AG04450 (cell line): ENCODE measurements around the gene TAL2. TPM values are rescaled to one million over a fixed set of nuclear protein-coding genes. Genes with fewer than 3 reads are reported as not detected.
"Not testable (repeated sequence)": the region's sequence is repeated elsewhere in the genome, so short reads cannot be mapped to it uniquely, and the experiment has no call there.

Experiments used
- CTCF ChIA-PET: fragments of 300-600, 350-600 bp; formaldehyde crosslinking; extraction: SDS; loops from one replicate; lab custom pipeline; 2022; ENCODE audit warnings: antibody characterized with exemption, inconsistent platforms; lab: Charles Lee
- POLR2A ChIA-PET: fragments of 350-600 bp; formaldehyde crosslinking; extraction: SDS; loops from one replicate; lab custom pipeline; 2021; ENCODE audit warnings: antibody characterized with exemption, inconsistent platforms; lab: Yijun Ruan, JAX
- DNase-seq: peaks from one replicate; pipeline ENCODE4 v3.0.0-alpha.2; 2011; ENCODE audit warnings: low read depth, low spot score
- H3K27ac ChIP-seq: one replicate; pipeline ENCODE4 v1.5.1; 2012; ENCODE audit warnings: low read depth, low read length, control low read depth
- H3K27me3 ChIP-seq: one replicate; pipeline ENCODE4 v1.6.0; 2012; ENCODE audit warnings: low read length; ENCODE audit not compliant: control insufficient read depth, insufficient read depth
- H3K4me3 ChIP-seq: 2 replicates; pipeline ENCODE4 v1.5.1; 2011; ENCODE audit warnings: mild to moderate bottlenecking, low read depth, low read length, control low read depth
- H3K9me3 ChIP-seq: 2 replicates; pipeline ENCODE4 v1.5.1; 2012; ENCODE audit warnings: low read length; ENCODE audit not compliant: control insufficient read depth, insufficient read depth
- polyA plus RNA-seq: library from polyadenylated mRNA; depleted of rRNA; stranded (reverse); fragments of >200 nt; gene quantifications from 2 replicates; pipeline ENCODE4 v1.2.3, GENCODE V29; 2011
- TF ChIP-seq, protein P1 (sequence below): IDR thresholded peaks from 2 replicates; pipeline ENCODE4 v1.5.1; 2011; ENCODE audit warnings: low read depth, low read length, control low read depth, inconsistent platforms

Gene TAL2
- polyA plus RNA-seq, 1 experiment, result not detected

DNA sequence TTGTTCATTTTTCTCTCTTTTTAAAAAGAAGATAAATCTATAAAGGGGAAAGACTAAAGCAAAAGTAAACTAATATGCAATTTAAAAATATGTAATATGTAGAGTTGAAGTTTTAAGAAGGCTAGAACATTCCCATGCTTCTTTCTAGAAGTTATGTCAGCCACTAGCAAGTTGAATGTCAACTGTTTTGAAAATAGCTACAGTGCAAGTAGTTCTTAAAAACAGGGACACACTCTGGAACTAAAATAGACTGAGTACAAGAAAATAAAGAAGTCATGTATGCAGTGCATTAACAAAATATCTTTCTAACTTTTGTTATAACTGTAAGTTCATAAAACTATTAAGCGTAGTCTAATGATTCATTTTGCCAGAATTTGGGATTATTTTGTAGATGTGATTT lies 40.0 kb downstream of the TAL2 start:
- CTCF ChIA-PET, result interaction anchor here (0.6 kb wide), 1 partner anchor 67 kb away, joined by 3 read pairs; no protein-coding TSS in a partner anchor
- POLR2A ChIA-PET, result no interaction called here

DNA sequence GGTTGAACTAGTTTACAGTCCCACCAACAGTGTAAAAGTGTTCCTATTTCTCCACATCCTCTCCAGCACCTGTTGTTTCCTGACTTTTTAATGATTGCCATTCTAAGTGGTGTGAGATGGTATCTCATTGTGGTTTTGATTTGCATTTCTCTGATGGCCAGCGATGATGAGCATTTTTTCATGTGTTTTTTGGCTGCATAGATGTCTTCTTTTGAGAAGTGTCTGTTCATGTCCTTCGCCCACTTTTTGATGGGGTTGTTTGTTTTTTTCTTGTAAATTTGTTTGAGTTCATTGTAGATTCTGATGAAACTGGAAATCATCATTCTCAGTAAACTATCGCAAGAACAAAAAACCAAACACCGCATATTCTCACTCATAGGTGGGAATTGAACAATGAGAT lies 41.4 kb downstream of the TAL2 start:
- H3K9me3 ChIP-seq, H3K4me3 ChIP-seq, H3K27ac ChIP-seq, POLR2A ChIA-PET, DNase-seq, CTCF ChIA-PET, H3K27me3 ChIP-seq: not testable (repeated sequence)

More for the DNA sequence above, 40.0 kb downstream of the TAL2 start:
- TF ChIP-seq, protein P1, sequence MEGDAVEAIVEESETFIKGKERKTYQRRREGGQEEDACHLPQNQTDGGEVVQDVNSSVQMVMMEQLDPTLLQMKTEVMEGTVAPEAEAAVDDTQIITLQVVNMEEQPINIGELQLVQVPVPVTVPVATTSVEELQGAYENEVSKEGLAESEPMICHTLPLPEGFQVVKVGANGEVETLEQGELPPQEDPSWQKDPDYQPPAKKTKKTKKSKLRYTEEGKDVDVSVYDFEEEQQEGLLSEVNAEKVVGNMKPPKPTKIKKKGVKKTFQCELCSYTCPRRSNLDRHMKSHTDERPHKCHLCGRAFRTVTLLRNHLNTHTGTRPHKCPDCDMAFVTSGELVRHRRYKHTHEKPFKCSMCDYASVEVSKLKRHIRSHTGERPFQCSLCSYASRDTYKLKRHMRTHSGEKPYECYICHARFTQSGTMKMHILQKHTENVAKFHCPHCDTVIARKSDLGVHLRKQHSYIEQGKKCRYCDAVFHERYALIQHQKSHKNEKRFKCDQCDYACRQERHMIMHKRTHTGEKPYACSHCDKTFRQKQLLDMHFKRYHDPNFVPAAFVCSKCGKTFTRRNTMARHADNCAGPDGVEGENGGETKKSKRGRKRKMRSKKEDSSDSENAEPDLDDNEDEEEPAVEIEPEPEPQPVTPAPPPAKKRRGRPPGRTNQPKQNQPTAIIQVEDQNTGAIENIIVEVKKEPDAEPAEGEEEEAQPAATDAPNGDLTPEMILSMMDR, result no peak
- Histone ChIP-seq H3K4me3 (no peak overlapping the region), H3K27me3 (no peaks in the 10 kb centered on the region), H3K9me3 (no peaks in the 10 kb centered on the region), H3K27ac (no peak overlapping the region)
- DNase-seq, result no peak

DNA sequence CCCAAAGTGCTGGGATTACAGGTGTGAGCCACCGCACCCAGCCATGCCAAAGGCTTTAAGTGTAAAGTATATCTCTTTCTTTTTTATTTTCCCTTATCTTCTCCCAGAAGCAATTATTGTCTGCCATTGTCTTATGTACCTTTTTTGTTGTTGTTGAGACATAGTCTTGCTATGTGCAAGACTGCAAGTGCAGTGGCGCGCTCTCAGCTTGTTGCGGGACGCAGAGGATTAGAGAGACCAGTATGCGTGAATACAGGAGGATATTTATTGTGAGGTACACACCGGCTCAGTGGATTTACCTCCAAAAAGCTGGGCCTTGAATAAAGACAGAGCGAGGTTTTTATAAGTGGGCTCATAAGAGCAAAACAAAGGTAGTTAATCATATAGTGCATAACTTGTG lies 43.9 kb downstream of the TAL2 start:
- CTCF ChIA-PET, result interaction anchor here (1.1 to 2.0 kb wide), 2 partner anchors 12 to 15 kb away, joined by 3 to 9 read pairs; no protein-coding TSS in a partner anchor
- POLR2A ChIA-PET, result no interaction called here
- no peaks in the 10 kb centered on the region for H3K27me3 ChIP-seq
- DNase-seq, result no peak
- no peaks in the 10 kb centered on the region for H3K9me3 ChIP-seq
- H3K4me3 ChIP-seq, result no peak overlapping the region
- TF ChIP-seq, protein P1, result no peak
- H3K27ac ChIP-seq, result no peak overlapping the region

DNA sequence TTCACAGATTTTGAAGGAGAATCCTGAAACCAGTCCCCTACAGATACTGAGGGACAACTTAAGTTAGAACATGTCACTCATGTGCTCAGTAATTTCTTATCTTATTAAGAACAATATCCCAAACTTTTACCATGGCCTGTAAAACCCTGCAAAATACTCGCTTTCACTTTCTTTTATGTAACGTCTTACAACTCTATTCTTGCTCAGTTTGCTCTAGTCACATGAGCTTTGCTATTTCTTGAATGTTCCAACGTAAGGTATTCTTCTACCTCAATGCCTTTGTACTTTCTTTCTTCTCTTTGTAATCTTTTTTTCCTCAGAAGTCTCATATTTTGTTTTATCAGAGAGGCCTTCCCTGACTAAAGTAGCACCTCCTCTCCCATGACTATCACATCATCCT lies 46.1 kb downstream of the TAL2 start:
- ChIA-PET CTCF (interaction anchor here (2.0 kb wide), 1 partner anchor 10 kb away, joined by 5 read pairs; no protein-coding TSS in a partner anchor), POLR2A (no interaction called here)
- no peak for DNase-seq
- H3K27me3 ChIP-seq, result no peaks in the 10 kb centered on the region
- no peaks in the 10 kb centered on the region; the same call in 1 of the 2 replicates for H3K9me3 ChIP-seq
- no peak overlapping the region for H3K27ac ChIP-seq
- no peak overlapping the region for H3K4me3 ChIP-seq
- TF ChIP-seq, protein P1, result no peak

DNA sequence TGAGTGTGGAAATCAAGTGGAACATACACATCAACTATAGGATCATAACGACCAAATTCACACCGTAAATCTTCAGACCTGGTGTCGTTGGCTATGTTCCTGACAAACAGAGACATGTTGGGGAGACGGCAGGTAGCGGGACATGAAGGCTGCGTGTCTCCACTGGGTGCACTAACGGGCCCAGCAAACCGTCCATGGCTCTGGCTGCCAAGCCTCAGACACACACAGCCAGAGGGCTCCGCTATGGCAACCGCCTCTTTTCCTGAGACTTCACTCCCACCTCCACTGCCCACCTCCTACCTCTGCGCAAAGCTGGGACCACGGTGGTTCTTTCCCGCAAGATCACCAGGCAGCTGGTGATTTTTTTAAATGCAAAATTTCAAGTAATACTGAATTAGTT lies 48.4 kb downstream of the TAL2 start:
- H3K9me3 ChIP-seq, result no peaks in the 10 kb centered on the region; the same call in 1 of the 2 replicates
- CTCF ChIA-PET, result no interaction called here
- H3K27ac ChIP-seq, result no peak overlapping the region
- DNase-seq, result no peak
- H3K27me3 ChIP-seq, result no peaks in the 10 kb centered on the region
- no peak overlapping the region for H3K4me3 ChIP-seq
- POLR2A ChIA-PET, result no interaction called here
- TF ChIP-seq, protein P1, result no peak
